SK-N-SH treated with all-trans-retinoic acid at 6 μM for 48 hours (cell line): ENCODE results near the gene PPP1R14D.

Experiments
- CSDC2 ChIP-seq: fragments of 250-450 bp; sonication (Bioruptor Pico); IDR thresholded peaks from 2 replicates; pipeline ENCODE4 v1.5.0; 2020; ENCODE audit warnings: mild to moderate bottlenecking, moderate library complexity
- OSR1 ChIP-seq: fragments of 250-450 bp; sonication (Bioruptor Pico); IDR thresholded peaks from 2 replicates; pipeline ENCODE4 v1.8.0; 2022; ENCODE audit warnings: moderate library complexity, mild to moderate bottlenecking, inconsistent platforms
- PATZ1 ChIP-seq: fragments of 250-450 bp; sonication (Bioruptor Pico); IDR thresholded peaks from 2 replicates; pipeline ENCODE4 v1.8.0; 2020; ENCODE audit warnings: mild to moderate bottlenecking, moderate library complexity, borderline replicate concordance
- ZFP3 ChIP-seq: fragments of 250-450 bp; sonication (Bioruptor Pico); IDR thresholded peaks from 2 replicates; pipeline ENCODE4 v1.5.0; 2020; ENCODE audit warnings: mild to moderate bottlenecking, moderate library complexity
- ZFP30 ChIP-seq: fragments of 450-650 bp; formaldehyde crosslinking; IDR thresholded peaks from 2 replicates; pipeline ENCODE4 v1.5.0; 2022; ENCODE audit warnings: mild to moderate bottlenecking, moderate library complexity
- ZNF565 ChIP-seq: fragments of 450-650 bp; formaldehyde crosslinking; conservative IDR thresholded peaks from 2 replicates; pipeline ENCODE4 v1.5.0; 2020; ENCODE audit warnings: low read depth, mild to moderate bottlenecking, moderate library complexity

- no peak for TF ChIP-seq ZFP3 (CRISPR knock-in tag)
- no peak for TF ChIP-seq CSDC2
- TF ChIP-seq ZFP30 (CRISPR knock-in tag) = no peak
- no peak for TF ChIP-seq OSR1 (CRISPR knock-in tag)
- TF ChIP-seq PATZ1 (CRISPR knock-in tag) = no peak
- TF ChIP-seq ZNF565 (CRISPR knock-in tag) = no peak
These were observed 52.6 kb downstream of the PPP1R14D start for GRCh38 chr15:40775740-40776536.
